Esophagus squamous epithelium (tissue), 4 donors: ENCODE data around the gene HECA.

Experiments
- CTCF ChIP-seq, 6 experiments: fragments of 450-650 bp in 4 of 6; fragments of 200-600 bp in 2 of 6; sonication (generic) in 2 of 6; IDR thresholded peaks; one replicate each; pipeline ENCODE4 v1.5.1; 2016 to 2019; ENCODE audit warnings: antibody characterized with exemption in 6 of 6, mild to moderate bottlenecking in 4 of 6, moderate library complexity in 4 of 6
- POLR2A ChIP-seq, 4 donors: fragments of 450-650 bp; IDR thresholded peaks; one replicate each; pipeline ENCODE4 v1.6.1; 2017; ENCODE audit warnings: antibody characterized with exemption in 4 of 4, mild to moderate bottlenecking in 4 of 4, moderate library complexity in 3 of 4

- TF ChIP-seq CTCF (IDR thresholded peaks at IDR 0.05), result no peak
- TF ChIP-seq POLR2A (IDR thresholded peaks at IDR 0.05), result no peak
Observed at GRCh38 chr6:139115989-139116758, 18.7 kb upstream of the HECA start.
